Upper lobe of left lung (tissue), 6 donors: ENCODE data around the gene LRG1. TPM values are rescaled to one million over a fixed set of nuclear protein-coding genes. Genes with fewer than 3 reads are reported as not detected.

Experiments
- ATAC-seq, 2 donors: fragments of 200-7000 bp; cut with Tn5 transposase; one replicate each; pipeline ENCODE4 v1.9.1; 2022; ENCODE audit warnings: mild to moderate bottlenecking in 2 of 2, moderate library complexity in 2 of 2; ENCODE audit not compliant: low FRiP score in 2 of 2
- DNase-seq, 2 donors: peaks; one replicate each; pipeline ENCODE4 v3.0.0-alpha.2; 2019 to 2020
- H3K27ac ChIP-seq, 4 donors: fragments of 200-600 bp; sonication (generic); one replicate each; pipeline ENCODE4 v1.5.1; 2016 to 2019
- H3K27me3 ChIP-seq, 4 donors: fragments of 200-600 bp; sonication (generic); one replicate each; pipeline ENCODE4 v1.5.1; 2017 to 2019
- H3K36me3 ChIP-seq, 4 donors: fragments of 200-600 bp; sonication (generic); one replicate each; pipeline ENCODE4 v1.5.1; 2016 to 2019
- H3K4me1 ChIP-seq, 4 donors: fragments of 200-600 bp; sonication (generic); one replicate each; pipeline ENCODE4 v1.5.1; 2018 to 2019
- H3K4me3 ChIP-seq, 4 donors: fragments of 200-600 bp; sonication (generic); one replicate each; pipeline ENCODE4 v1.5.1; 2017 to 2019; ENCODE audit warnings: mild to moderate bottlenecking in 2 of 4, moderate library complexity in 1 of 4
- H3K9me3 ChIP-seq, 4 donors: fragments of 200-600 bp; sonication (generic); one replicate each; pipeline ENCODE4 v1.5.1; 2018 to 2019
- CTCF ChIP-seq, 6 experiments: fragments of 450-650 bp in 4 of 6; fragments of 200-600 bp in 2 of 6; sonication (generic) in 2 of 6; IDR thresholded peaks; one replicate each; pipeline ENCODE4 v1.5.1; 2016 to 2019; ENCODE audit warnings: antibody characterized with exemption in 6 of 6
- EP300 ChIP-seq, 4 donors: sonication (generic); formaldehyde crosslinking; IDR thresholded peaks; one replicate each; pipeline ENCODE4 v1.5.1; 2017; ENCODE audit warnings: antibody characterized with exemption in 4 of 4, control low read depth in 2 of 4
- POLR2A ChIP-seq, 4 donors: fragments of 450-650 bp; IDR thresholded peaks; one replicate each; pipeline ENCODE4 v1.5.1; 2016 to 2017; ENCODE audit warnings: antibody characterized with exemption in 4 of 4, mild to moderate bottlenecking in 2 of 4
- POLR2AphosphoS5 ChIP-seq, 2 donors: sonication (generic); formaldehyde crosslinking; IDR thresholded peaks; one replicate each; pipeline ENCODE4 v1.5.1; 2017; ENCODE audit warnings: antibody characterized with exemption in 2 of 2
- WGBS, 2 donors: methylation state at CpG; one replicate each; pipeline ENCODE4 v1.1.5; 2017 to 2018; 5-methylcytosine and 5-hydroxymethylcytosine counted together
- total RNA-seq, 6 donors: library from RNA; depleted of rRNA in 4 of 6; stranded (reverse); fragments of >200 nt in 4 of 6; gene quantifications; one replicate each; pipeline versions ENCODE4 v1.1.0 to v1.2.1, GENCODE V29; 2016 to 2021
- donor health status: DM: no; HTN: no; CAD: no; lungs with moderate emphysema.
- donor health status: DM: no; HTN: yes; CAD: no; lungs with severe emphysema.

The LRG1 gene
- total RNA-seq, 6 donors from 2014 or later, result 7.3 to 19.9 (median 12.2) TPM

GRCh38 chr19:4582980-4583842 lies 43.4 kb upstream of the LRG1 start:
- DNase-seq (peak in 1 of 2 donors; percentile 66), ATAC-seq (no peak)
- no peak overlapping the region for H3K4me3 ChIP-seq
- 58 to 84% methylated on average over 5 to 16 of the region's 16 CpGs for WGBS, 2 donors
- no peaks in the 10 kb centered on the region for H3K36me3 ChIP-seq
- H3K27me3 ChIP-seq, result peaks cover 0 to 55% (median 37%) of the 10 kb centered on the region in 4 donors
- TF ChIP-seq CTCF (IDR thresholded peaks at IDR 0.05), result no peak
- H3K4me1 ChIP-seq, result peaks cover 15 to 30% (median 16%) of the 10 kb centered on the region in 4 donors
- H3K27ac ChIP-seq, result no peak overlapping the region
- no peaks in the 10 kb centered on the region for H3K9me3 ChIP-seq

- TF ChIP-seq EP300 (IDR thresholded peaks at IDR 0.05) (no peak), CTCF (IDR thresholded peaks at IDR 0.05) (no peak), POLR2AphosphoS5 (IDR thresholded peaks at IDR 0.05) (no peak), POLR2A (IDR thresholded peaks at IDR 0.05) (no peak)
- ATAC-seq (no peak), DNase-seq (peak in 1 of 2 donors; percentile 82)
- H3K4me1 ChIP-seq, result peaks cover 15 to 30% (median 16%) of the 10 kb centered on the region in 4 donors
- peaks cover 0 to 55% (median 37%) of the 10 kb centered on the region in 4 donors for H3K27me3 ChIP-seq
- H3K36me3 ChIP-seq, result no peaks in the 10 kb centered on the region
- peak overlapping the region in 1 of 4 donors; percentile 11 for H3K4me3 ChIP-seq
- no peaks in the 10 kb centered on the region for H3K9me3 ChIP-seq
- H3K27ac ChIP-seq, result no peak overlapping the region
- WGBS, 2 donors, result 18 to 23% methylated on average over 25 to 27 of the region's 57 CpGs
Measured at GRCh38 chr19:4581666-4582553, 42.1 kb upstream of the LRG1 start.

- DNase-seq (peak in 1 of 2 donors; percentile 64), ATAC-seq (no peak)
- 1% methylated on average over 11 of the region's 62 CpGs; no CpG with 5 or more reads in 1 of the 2 donors for WGBS, 2 donors
- TF ChIP-seq CTCF (IDR thresholded peaks at IDR 0.05) (no peak), EP300 (IDR thresholded peaks at IDR 0.05) (no peak), POLR2A (IDR thresholded peaks at IDR 0.05) (no peak), POLR2AphosphoS5 (IDR thresholded peaks at IDR 0.05) (no peak)
- H3K36me3 ChIP-seq, result no peaks in the 10 kb centered on the region
- no peaks in the 10 kb centered on the region for H3K9me3 ChIP-seq
- no peak overlapping the region for H3K27ac ChIP-seq
- H3K4me3 ChIP-seq, result peak overlapping the region in 3 of 4 donors; percentile 11 to 20 (median 15)
- peaks cover 0 to 55% (median 36%) of the 10 kb centered on the region in 4 donors for H3K27me3 ChIP-seq
- H3K4me1 ChIP-seq, result peaks cover 15 to 30% (median 16%) of the 10 kb centered on the region in 4 donors
Measured at GRCh38 chr19:4580961-4581665, 41.3 kb upstream of the LRG1 start.

- DNase-seq (peak in 1 of 2 donors; percentile 75), ATAC-seq (no peak)
- Histone ChIP-seq H3K27me3 (peaks cover 0 to 46% (median 33%) of the 10 kb centered on the region in 4 donors), H3K27ac (no peak overlapping the region), H3K36me3 (no peaks in the 10 kb centered on the region), H3K4me1 (peaks cover 15 to 36% (median 17%) of the 10 kb centered on the region in 4 donors), H3K9me3 (no peaks in the 10 kb centered on the region), H3K4me3 (no peak overlapping the region)
- TF ChIP-seq EP300 (IDR thresholded peaks at IDR 0.05) (no peak), POLR2A (IDR thresholded peaks at IDR 0.05) (no peak), POLR2AphosphoS5 (IDR thresholded peaks at IDR 0.05) (no peak), CTCF (IDR thresholded peaks at IDR 0.05) (no peak)
- WGBS, 2 donors, result 8 to 16% methylated on average over 13 to 44 of the region's 50 CpGs
Measured at GRCh38 chr19:4580021-4580901, 40.4 kb upstream of the LRG1 start.
